GM18499 (cell line): ENCODE measurements around the gene KLHDC8B.
"Not testable (repeated sequence)": the region's sequence is repeated elsewhere in the genome, so short reads cannot be mapped to it uniquely, and the experiment has no call there.

ENCODE experiments used
- ATAC-seq: cut with Tn5 transposase; IDR thresholded peaks from one replicate; pipeline ENCODE4 v1.9.1; 2021; ENCODE audit warnings: moderate number of reproducible peaks; ENCODE audit not compliant: insufficient read depth, unreplicated experiment

The KLHDC8B gene

DNA sequence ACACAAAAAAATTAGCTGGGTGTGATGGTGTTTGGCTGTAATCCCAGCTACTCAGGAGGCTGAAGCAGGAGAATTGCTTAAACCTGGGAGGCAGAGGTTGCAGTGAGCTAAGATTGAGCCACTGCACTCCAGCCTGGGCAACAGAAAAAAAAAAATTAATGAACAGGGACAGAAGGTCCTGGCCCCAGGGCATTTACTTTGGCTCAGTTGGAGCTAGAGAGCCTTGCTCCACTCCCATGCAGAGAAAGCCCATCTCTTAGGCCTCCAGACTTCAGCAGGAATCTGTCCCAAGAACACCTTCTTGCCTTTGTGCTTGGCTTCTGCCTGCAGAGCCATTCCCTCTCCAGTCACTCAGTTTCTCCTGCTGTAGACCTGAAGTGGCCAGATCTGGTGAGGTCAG lies 8.7 kb downstream of the KLHDC8B start:
- ATAC-seq = no peak

DNA sequence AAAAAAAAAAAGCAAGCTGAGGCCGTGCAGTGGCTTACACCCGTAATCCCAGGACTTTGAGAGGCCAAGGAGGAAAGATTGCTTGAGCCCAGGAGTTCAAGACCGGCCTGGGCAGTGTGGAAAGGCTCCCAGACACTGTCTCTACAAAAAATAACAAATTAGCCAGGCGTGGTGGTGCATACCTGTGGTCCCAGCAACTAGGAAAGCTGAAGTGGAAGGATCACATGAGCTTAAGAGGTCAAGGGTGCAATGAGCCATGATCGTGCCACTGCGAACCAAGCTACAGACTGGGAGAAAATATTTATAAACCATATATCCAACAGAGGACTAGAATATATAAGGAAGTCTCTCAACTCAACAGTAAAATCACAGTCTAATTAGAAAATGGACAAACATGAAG lies 10.0 kb downstream of the KLHDC8B start:
- no peak for ATAC-seq

GRCh38 chr3:49182682-49183081 lies 11.3 kb downstream of the KLHDC8B start:
- ATAC-seq = no peak

GRCh38 chr3:49183873-49184272 lies 12.5 kb downstream of the KLHDC8B start:
- no peak for ATAC-seq

GRCh38 chr3:49191741-49192140 lies 20.3 kb downstream of the KLHDC8B start:
- no peak for ATAC-seq

GRCh38 chr3:49198161-49198560 lies 26.8 kb downstream of the KLHDC8B start:
- ATAC-seq = no peak

GRCh38 chr3:49198611-49199230 lies 27.3 kb downstream of the KLHDC8B start:
- no peak for ATAC-seq

DNA sequence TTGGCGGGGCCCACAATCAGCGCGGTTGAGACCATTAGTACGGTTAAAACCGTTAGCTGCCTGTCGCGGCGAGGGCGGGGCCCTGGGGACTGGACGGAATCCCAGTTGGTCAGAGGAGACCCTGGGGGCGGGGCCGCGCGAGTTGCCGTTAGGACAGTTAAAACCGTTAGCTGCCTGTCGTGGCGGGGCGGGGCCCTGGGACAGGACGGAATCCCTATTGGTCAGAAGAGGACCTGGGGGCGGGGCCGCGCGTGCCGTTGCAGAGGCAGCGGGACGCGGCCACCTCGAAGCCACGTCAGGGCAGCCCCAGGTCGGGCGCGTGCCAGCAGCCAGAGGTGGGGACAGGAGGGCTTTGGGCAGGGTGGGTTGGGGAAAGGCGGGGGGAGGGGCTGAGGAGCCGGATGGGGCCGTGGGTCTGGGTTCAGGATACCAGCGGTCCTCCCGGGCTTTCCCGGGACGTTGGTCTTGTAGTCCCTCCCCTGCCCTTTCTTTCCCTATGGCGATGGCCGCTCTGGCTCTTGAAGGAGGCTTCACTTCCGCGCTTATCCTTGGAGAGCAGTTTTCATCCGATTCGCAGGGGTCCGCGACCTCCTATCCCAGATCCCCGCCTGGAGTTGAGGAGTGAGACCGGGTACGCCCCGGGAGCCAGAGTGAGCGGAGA lies 28.0 kb downstream of the KLHDC8B start:
- no peak for ATAC-seq

GRCh38 chr3:49199900-49200281 lies 28.5 kb downstream of the KLHDC8B start:
- ATAC-seq = no peak

GRCh38 chr3:49213541-49213943 lies 42.1 kb downstream of the KLHDC8B start:
- no peak for ATAC-seq

- no peak for ATAC-seq
Measured at GRCh38 chr3:49213998-49214397, 42.6 kb downstream of the KLHDC8B start.

GRCh38 chr3:49216687-49217086 lies 45.3 kb downstream of the KLHDC8B start:
- not testable (repeated sequence) for ATAC-seq

DNA sequence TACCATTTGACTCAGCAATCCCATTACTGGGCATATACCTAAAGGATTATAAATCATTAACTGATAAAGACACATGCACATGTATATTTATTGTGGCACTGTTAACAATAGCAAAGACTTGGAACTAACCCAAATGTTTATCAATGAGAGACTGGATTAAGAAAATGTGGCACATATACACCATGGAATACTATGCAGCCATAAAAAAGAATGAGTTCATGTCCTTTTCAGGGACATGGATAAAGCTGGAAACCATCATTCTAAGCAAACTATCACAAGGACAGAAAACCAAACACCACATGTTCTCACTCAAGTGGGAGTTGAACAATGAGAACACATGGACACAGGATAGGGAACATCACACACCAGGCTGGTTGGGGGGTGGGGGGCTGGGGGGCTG lies 45.7 kb downstream of the KLHDC8B start:
- not testable (repeated sequence) for ATAC-seq

- ATAC-seq = no peak
Measured at GRCh38 chr3:49217688-49218470, 46.5 kb downstream of the KLHDC8B start.

DNA sequence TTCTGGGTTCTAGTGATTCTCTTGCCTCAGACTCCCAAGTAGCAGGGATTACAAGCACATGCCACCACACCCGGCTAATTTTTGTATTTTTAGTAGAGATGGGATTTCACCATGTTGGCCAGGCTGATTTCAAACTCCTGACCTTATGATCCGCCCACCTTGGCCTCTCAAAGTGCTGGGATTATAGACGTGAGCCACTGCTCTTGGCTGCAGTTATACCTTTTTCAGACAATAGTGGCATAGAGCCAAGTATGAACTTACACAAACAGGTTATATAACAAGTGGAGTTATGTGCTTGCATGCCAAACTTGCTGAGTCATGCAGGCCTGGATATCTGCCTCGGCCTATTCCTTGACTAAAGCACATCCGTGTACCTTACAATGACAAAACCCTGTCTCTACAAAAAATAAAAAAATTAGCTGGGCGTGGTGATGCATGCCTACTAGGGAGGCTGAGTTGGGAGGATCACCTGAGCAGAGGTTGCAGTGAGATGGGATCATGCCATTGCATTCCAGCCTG lies 47.1 kb downstream of the KLHDC8B start:
- ATAC-seq = not testable (repeated sequence)

GRCh38 chr3:49219132-49219531 lies 47.7 kb downstream of the KLHDC8B start:
- no peak for ATAC-seq

- not testable (repeated sequence) for ATAC-seq
Measured at GRCh38 chr3:49220985-49221563, 49.7 kb downstream of the KLHDC8B start.

- ATAC-seq = no peak
Measured at GRCh38 chr3:49222002-49222401, 50.6 kb downstream of the KLHDC8B start.
